HepG2 (cell line): Measurements from ENCODE around the gene MAP3K19. TPM values are rescaled to one million over a fixed set of nuclear protein-coding genes. Genes with fewer than 3 reads are reported as not detected.

ENCODE experiments used
- AHDC1 ChIP-seq: sonication (generic); formaldehyde crosslinking; IDR thresholded peaks from 2 replicates; pipeline ENCODE4 v1.5.1; 2020; ENCODE audit warnings: mild to moderate bottlenecking, missing genetic modification reagents, borderline replicate concordance
- FOXJ3 ChIP-seq: sonication (generic); formaldehyde crosslinking; IDR thresholded peaks from 2 replicates; pipeline ENCODE4 v1.4.0; 2020; ENCODE audit warnings: missing genetic modification reagents, mild to moderate bottlenecking, borderline replicate concordance
- KDM1A ChIP-seq: IDR thresholded peaks from 2 replicates; pipeline ENCODE4 v1.6.1; 2016; ENCODE audit warnings: missing compliant biosample characterization
- NONO ChIP-seq, 2 experiments: fragments of 450-650 bp in 1 of 2; sonication (generic) in 1 of 2; formaldehyde crosslinking in 1 of 2; IDR thresholded peaks in 1 of 2; conservative IDR thresholded peaks in 1 of 2; 2 replicates each; pipeline versions ENCODE4 v1.6.1 to v1.8.0; 2017 to 2022; ENCODE audit warnings: mild to moderate bottlenecking in 1 of 2, missing genetic modification reagents in 1 of 2, moderate library complexity in 1 of 2
- ZBTB40 ChIP-seq, 2 experiments: fragments of 450-650 bp in 1 of 2; sonication (generic) in 1 of 2; formaldehyde crosslinking in 1 of 2; IDR thresholded peaks; 2 replicates each; pipeline versions ENCODE4 v1.6.1 to v1.8.0; 2016 to 2022; ENCODE audit warnings: antibody characterized with exemption in 1 of 2, mild to moderate bottlenecking in 1 of 2, missing genetic modification reagents in 1 of 2
- ZNF205 ChIP-seq: IDR thresholded peaks from 2 replicates; pipeline ENCODE4 v1.6.1; 2018; ENCODE audit warnings: missing biosample characterization, missing genetic modification reagents
- ZNF512B ChIP-seq: sonication (generic); formaldehyde crosslinking; IDR thresholded peaks from 2 replicates; pipeline ENCODE4 v1.5.1; 2020; ENCODE audit warnings: missing genetic modification reagents, mild to moderate bottlenecking, borderline replicate concordance
- ZNF614 ChIP-seq: IDR thresholded peaks from 2 replicates; pipeline ENCODE4 v1.6.1; 2018; ENCODE audit warnings: missing biosample characterization, missing genetic modification reagents, inconsistent platforms, borderline replicate concordance
- polyA plus RNA-seq, 8 experiments: library from polyadenylated mRNA; depleted of rRNA in 3 of 8; stranded (reverse) in 7 of 8; unstranded in 1 of 8; fragments of >200 nt; fragmentation: Illumina TruSeq in 4 of 8; extraction: Trizol in 4 of 8; gene quantifications; 2 replicates each; pipeline versions ENCODE4 v1.2.1 to v1.2.3, GENCODE V29; 2011 to 2016; ENCODE audit warnings: low read depth in 4 of 8, missing spikeins in 1 of 8, mixed read lengths in 1 of 8; ENCODE audit not compliant: insufficient read depth in 1 of 8
- total RNA-seq, 5 experiments: library from RNA; depleted of rRNA; stranded (reverse); fragments of >200 nt; fragmentation: Illumina TruSeq; extraction: Trizol; gene quantifications; 2 replicates each; pipeline ENCODE4 v1.2.3, GENCODE V29; 2016; ENCODE audit warnings: low read depth in 1 of 5

The MAP3K19 gene
- total and polyA plus RNA-seq, 2 of the 13 experiments (the other 11 are each of a cell fraction or from before 2014, with no cell fraction given): not detected

- peak; percentile 42; the same call in 1 of the 2 replicates for TF ChIP-seq AHDC1 (CRISPR knock-in tag)
- peak; percentile 48; the same call in 1 of the 2 replicates for TF ChIP-seq ZNF205
- peak; percentile 76; the same call in 1 of the 2 replicates for TF ChIP-seq ZNF614 (CRISPR knock-in tag)
- TF ChIP-seq ZBTB40 (IDR thresholded peaks at IDR 0.05): no peak
- peak; percentile 75 for TF ChIP-seq ZBTB40 (CRISPR knock-in tag; IDR thresholded peaks at IDR 0.05)
- no peak for TF ChIP-seq KDM1A (CRISPR knock-in tag)
- TF ChIP-seq ZNF512B (CRISPR knock-in tag): no peak
- no peak for TF ChIP-seq NONO (IDR thresholded peaks at IDR 0.05)
- peak; percentile 88 for TF ChIP-seq NONO (CRISPR knock-in tag; conservative IDR thresholded peaks at IDR 0.05)
- TF ChIP-seq FOXJ3 (CRISPR knock-in tag): no peak
Observed at GRCh38 chr2:134918526-134919340, 128.5 kb downstream of the MAP3K19 start, which contains the start of gene CCNT2 (continued).
